Activated naive CD8-positive, alpha-beta T cell treated with anti-CD3 and anti-CD28 coated beads for 36 hours (primary cell): ENCODE results near the gene MAML3. TPM values are rescaled to one million over a fixed set of nuclear protein-coding genes. Genes with fewer than 3 reads are reported as not detected.

ENCODE experiments used
- DNase-seq: peaks from one replicate; pipeline ENCODE4 v3.0.0; 2021
- H3K27ac Mint-ChIP-seq: one replicate; pipeline ENCODE4 v1.8.0; 2022; ENCODE audit warnings: mild to moderate bottlenecking, moderate library complexity, mixed read lengths
- H3K27me3 Mint-ChIP-seq: one replicate; pipeline ENCODE4 v1.8.0; 2022; ENCODE audit warnings: mild to moderate bottlenecking, mixed read lengths
- H3K36me3 Mint-ChIP-seq: one replicate; pipeline ENCODE4 v1.8.0; 2021; ENCODE audit warnings: mild to moderate bottlenecking, mixed read lengths
- H3K4me1 Mint-ChIP-seq: one replicate; pipeline ENCODE4 v1.8.0; 2021; ENCODE audit warnings: mixed read lengths
- H3K4me3 Mint-ChIP-seq: one replicate; pipeline ENCODE4 v1.8.0; 2022; ENCODE audit warnings: mild to moderate bottlenecking, moderate library complexity, mixed read lengths
- H3K9me3 Mint-ChIP-seq: one replicate; pipeline ENCODE4 v1.8.0; 2022; ENCODE audit warnings: mixed read lengths
- total RNA-seq, 2 experiments: library from RNA; stranded (reverse); gene quantifications; one replicate each; pipeline ENCODE4 v1.2.3, GENCODE V29; 2021

MAML3 gene
- total RNA-seq, 2 experiments from 2014 or later: 2.1 to 2.3 TPM

DNA sequence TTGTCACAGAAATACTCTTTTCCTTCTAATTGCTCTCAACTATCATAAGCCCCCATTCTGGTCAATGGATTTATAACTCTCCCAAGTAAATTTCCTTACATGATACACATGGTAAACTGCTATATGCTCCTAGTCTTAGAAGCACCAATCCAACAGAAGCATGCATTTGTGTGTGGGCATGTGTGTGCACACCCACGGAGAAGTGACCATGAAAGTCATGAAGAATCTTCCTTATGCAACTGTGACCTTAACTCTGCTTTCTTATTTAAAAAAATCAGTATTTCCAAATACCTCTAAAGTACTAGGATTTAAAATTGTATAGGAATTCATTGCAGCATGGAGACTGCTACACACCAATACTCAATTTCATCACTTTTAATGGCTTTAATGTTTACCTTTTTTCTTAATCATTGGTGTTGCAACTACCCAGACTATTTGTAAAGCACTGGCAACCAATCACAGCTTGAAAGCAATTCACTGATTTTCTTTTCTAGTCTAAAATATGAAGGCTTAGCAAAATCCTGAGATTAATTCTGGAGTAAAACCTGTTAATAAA, 47.6 kb downstream of the MAML3 start:
- Mint-ChIP-seq H3K4me3 (no peak overlapping the region), H3K4me1 (peaks cover 47% of the 10 kb centered on the region), H3K27ac (no peak overlapping the region), H3K9me3 (peaks cover 2% of the 10 kb centered on the region), H3K27me3 (no peaks in the 10 kb centered on the region), H3K36me3 (no peaks in the 10 kb centered on the region)
- DNase-seq: no peak

DNA sequence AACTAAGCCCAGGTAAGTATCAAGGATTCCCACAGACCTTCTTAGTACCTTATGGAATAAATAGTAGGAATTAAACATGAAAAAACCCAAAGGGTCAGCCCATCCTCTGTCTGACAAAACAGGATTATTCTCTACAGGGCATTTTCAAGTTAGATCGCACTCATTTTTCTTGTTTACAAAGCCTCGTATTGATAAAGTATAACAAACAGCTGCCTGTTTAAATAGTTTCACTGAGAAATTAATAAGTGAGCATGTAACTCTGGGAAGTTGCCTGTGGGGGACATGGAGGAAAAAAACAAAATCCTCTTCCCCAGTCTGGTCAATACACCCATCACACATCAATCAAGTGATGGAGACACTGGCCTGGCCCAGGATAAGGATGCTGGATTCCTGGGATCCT, 48.5 kb downstream of the MAML3 start:
- no peak overlapping the region for H3K27ac Mint-ChIP-seq
- no peaks in the 10 kb centered on the region for H3K27me3 Mint-ChIP-seq
- no peaks in the 10 kb centered on the region for H3K36me3 Mint-ChIP-seq
- H3K4me1 Mint-ChIP-seq: peaks cover 51% of the 10 kb centered on the region
- no peak for DNase-seq
- peaks cover 2% of the 10 kb centered on the region for H3K9me3 Mint-ChIP-seq
- H3K4me3 Mint-ChIP-seq: no peak overlapping the region

GRCh38 chr4:140103676-140104075, 50.3 kb downstream of the MAML3 start:
- Mint-ChIP-seq H3K9me3 (peaks cover 2% of the 10 kb centered on the region), H3K4me3 (no peak overlapping the region), H3K27ac (peak overlapping the region; percentile 67), H3K36me3 (no peaks in the 10 kb centered on the region), H3K27me3 (no peaks in the 10 kb centered on the region), H3K4me1 (peaks cover 56% of the 10 kb centered on the region)
- DNase-seq: no peak

DNA sequence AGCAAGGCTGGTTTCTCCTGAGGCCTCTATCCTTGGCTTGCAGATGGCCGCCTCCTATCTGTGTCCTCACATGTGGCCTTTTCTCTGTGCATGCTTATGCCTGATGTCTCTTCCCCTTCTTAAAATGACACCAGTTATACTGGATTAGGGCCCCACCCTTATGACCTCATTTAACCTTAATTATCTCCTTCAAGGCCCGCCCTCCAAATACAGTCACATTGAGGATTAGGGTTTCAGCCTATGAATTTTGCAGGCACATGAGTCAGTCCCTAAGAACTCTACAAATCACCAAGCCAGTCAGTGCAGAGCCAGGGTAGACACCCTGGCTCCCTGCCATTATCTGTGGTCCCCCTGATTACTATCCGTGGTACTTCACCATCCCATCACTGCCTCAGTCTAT, 51.6 kb downstream of the MAML3 start:
- Mint-ChIP-seq H3K4me1 (peaks cover 52% of the 10 kb centered on the region), H3K27ac (no peak overlapping the region), H3K9me3 (peaks cover 2% of the 10 kb centered on the region), H3K27me3 (no peaks in the 10 kb centered on the region), H3K36me3 (no peaks in the 10 kb centered on the region), H3K4me3 (no peak overlapping the region)
- DNase-seq: no peak

DNA sequence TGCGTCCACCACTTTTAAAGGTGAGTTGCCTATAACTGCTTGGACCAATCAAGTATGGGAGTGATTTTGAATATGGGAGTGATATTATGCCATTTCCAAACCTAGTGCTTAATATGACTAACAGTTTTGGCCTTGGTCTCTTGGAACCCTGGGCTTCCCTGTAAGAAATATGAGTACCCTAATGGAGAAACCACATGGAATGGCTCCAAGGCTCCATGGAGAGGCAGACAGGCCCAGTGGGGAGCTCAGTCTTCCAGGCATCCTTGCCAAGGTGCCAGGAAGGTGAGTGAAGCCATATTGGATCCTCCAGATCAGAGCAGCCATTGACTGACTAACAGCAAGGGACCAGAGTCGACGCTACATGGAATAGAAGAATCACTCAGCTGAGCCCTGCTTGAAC, 53.2 kb downstream of the MAML3 start:
- no peak for DNase-seq
- peaks cover 2% of the 10 kb centered on the region for H3K9me3 Mint-ChIP-seq
- no peaks in the 10 kb centered on the region for H3K27me3 Mint-ChIP-seq
- peaks cover 63% of the 10 kb centered on the region for H3K4me1 Mint-ChIP-seq
- H3K4me3 Mint-ChIP-seq: no peak overlapping the region
- no peaks in the 10 kb centered on the region for H3K36me3 Mint-ChIP-seq
- H3K27ac Mint-ChIP-seq: no peak overlapping the region

DNA sequence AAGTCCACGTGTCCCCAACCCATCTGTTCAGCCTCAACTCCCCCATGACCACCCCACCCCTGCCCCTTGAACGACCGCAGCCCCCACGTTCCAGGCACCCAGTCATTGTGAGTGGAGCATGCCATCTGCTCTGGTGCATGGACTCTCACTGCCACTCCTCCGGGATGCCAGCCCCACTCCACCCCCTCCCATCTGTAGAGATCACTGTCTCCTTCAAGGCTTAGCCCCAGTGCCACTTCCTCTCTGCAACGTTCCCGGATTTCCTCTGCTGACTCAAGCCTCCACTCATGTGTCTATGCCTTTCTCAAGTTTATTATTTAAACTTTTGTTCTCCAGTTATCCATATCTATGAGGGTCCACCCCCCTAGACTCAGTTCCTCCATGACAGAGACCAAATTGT, 54.0 kb downstream of the MAML3 start:
- Mint-ChIP-seq H3K4me1 (peaks cover 70% of the 10 kb centered on the region), H3K36me3 (no peaks in the 10 kb centered on the region), H3K9me3 (peaks cover 2% of the 10 kb centered on the region), H3K4me3 (peak overlapping the region; percentile 8), H3K27me3 (no peaks in the 10 kb centered on the region), H3K27ac (peak overlapping the region; percentile 8)
- DNase-seq: no peak

DNA sequence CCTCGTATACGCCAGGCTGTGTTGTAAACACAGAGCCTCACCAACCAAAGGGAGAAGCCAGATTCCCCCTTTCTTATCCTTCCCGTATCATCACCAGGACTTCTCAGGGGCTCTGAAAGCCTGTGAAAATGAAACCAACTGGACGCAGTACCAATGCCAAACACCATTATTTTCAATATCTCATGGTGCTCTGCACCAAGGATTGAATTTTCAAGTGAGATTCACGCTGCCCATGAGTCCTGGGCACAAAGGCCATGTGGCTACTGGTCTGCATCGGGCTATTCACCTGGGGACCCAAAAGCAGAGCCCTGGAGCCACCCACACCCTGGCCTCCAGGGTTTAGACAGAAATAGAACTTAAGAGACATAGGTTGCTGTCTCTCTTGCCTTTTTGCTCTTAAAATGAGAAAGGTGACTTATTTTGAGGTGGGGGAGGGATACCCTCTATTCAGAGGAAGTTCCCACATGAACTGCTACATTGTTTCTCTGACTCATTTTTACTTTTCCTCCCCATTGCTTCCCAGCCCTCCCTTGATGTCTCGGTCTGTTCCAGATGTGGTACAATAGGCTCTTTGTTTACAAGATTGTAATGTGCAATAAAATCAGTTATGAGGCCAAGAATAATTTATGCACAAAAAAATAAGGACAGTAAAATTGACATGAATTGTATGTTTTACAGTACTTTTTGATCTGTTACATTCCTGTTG, 55.4 kb downstream of the MAML3 start:
- H3K4me3 Mint-ChIP-seq: peak overlapping the region; percentile 5
- no peak for DNase-seq
- H3K9me3 Mint-ChIP-seq: peaks cover 2% of the 10 kb centered on the region
- H3K4me1 Mint-ChIP-seq: peaks cover 78% of the 10 kb centered on the region
- no peak overlapping the region for H3K27ac Mint-ChIP-seq
- H3K36me3 Mint-ChIP-seq: no peaks in the 10 kb centered on the region
- H3K27me3 Mint-ChIP-seq: no peaks in the 10 kb centered on the region

GRCh38 chr4:140097572-140097971, 56.4 kb downstream of the MAML3 start:
- peaks cover 74% of the 10 kb centered on the region for H3K4me1 Mint-ChIP-seq
- peaks cover 2% of the 10 kb centered on the region for H3K9me3 Mint-ChIP-seq
- H3K4me3 Mint-ChIP-seq: no peak overlapping the region
- no peaks in the 10 kb centered on the region for H3K27me3 Mint-ChIP-seq
- no peak for DNase-seq
- peak overlapping the region; percentile 96 for H3K27ac Mint-ChIP-seq
- H3K36me3 Mint-ChIP-seq: no peaks in the 10 kb centered on the region

DNA sequence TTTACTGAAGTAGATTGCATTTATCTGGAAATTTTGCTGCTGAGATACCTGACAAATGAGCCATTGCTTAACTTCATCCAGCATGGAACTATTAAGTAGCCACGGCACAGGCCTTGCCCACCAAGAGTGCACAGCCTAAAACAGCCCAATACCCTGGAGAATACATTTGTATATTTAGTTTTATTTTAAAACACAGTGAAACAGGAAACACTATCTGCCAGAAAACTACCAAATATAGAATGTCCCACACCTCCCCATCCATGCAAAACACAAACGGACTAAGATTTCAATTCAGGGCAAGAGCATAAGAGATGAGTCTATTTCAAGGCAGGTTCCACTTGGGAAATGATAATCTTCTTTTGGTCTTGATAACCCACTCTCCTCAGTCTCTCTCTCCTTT, 57.1 kb downstream of the MAML3 start:
- H3K4me1 Mint-ChIP-seq: peaks cover 72% of the 10 kb centered on the region
- no peak overlapping the region for H3K4me3 Mint-ChIP-seq
- no peaks in the 10 kb centered on the region for H3K9me3 Mint-ChIP-seq
- no peaks in the 10 kb centered on the region for H3K36me3 Mint-ChIP-seq
- H3K27ac Mint-ChIP-seq: peak overlapping the region; percentile 96
- no peak for DNase-seq
- H3K27me3 Mint-ChIP-seq: no peaks in the 10 kb centered on the region

DNA sequence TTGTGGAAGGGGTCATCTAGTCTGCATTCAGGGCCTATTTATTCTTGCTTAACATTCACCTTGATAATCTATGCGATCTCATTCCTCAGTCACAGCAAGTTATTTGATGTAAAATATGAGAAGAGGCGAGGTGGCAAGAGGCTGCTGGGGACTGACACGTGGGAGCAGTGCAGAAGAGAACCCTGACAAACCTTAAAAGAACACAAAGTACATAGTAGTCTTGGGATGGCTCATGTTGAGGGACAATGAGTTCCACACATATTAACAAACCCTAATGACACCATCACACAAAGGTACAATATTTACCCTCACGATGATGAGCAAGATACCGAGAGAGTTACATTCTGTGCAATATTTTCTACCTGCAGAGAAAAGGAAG, 57.5 kb downstream of the MAML3 start:
- H3K4me3 Mint-ChIP-seq: peak overlapping the region; percentile 80
- H3K27me3 Mint-ChIP-seq: no peaks in the 10 kb centered on the region
- no peak for DNase-seq
- peaks cover 73% of the 10 kb centered on the region for H3K4me1 Mint-ChIP-seq
- no peaks in the 10 kb centered on the region for H3K36me3 Mint-ChIP-seq
- no peaks in the 10 kb centered on the region for H3K9me3 Mint-ChIP-seq
- peak overlapping the region; percentile 96 for H3K27ac Mint-ChIP-seq

DNA sequence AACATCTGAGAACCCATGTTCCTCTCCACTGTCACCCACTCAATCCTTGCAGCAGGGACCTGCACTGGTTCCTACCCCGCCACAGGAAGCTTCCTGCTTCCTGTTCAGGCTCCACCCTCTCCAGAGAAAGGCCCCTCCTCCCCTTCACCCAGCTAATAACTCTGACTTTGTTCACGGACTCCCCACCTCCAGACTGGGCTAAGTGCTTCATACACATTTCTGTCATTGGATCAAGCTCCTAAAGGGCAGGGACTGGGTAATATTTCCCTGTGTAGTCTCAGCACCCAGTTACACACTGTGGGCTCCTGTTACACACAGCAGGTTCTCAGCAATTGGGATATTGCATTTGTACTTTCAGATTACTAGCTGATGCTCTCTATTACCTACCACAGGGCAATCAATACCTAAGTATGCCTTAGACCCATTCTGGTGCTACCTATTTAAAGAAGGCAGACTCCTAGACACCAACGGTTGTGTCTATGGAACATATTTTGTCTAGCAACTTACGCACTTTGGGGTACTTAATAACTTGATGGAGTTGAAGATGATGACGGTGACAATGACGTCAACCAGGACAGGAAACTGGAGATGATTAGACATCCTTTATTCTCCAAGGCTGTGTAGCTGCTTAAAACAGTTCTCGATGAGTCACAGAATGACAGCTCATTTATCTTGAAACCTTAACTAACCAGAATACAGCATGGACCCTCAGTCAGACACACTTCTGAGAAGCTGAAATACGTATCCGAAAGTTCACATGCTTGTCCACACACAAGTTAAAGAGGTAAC, 58.1 kb downstream of the MAML3 start:
- DNase-seq: peak; percentile 68
- Mint-ChIP-seq H3K36me3 (no peaks in the 10 kb centered on the region), H3K4me1 (peaks cover 76% of the 10 kb centered on the region), H3K27ac (peak overlapping the region; percentile 96), H3K9me3 (no peaks in the 10 kb centered on the region), H3K27me3 (no peaks in the 10 kb centered on the region), H3K4me3 (peak overlapping the region; percentile 80)

GRCh38 chr4:140094438-140095420, 59.3 kb downstream of the MAML3 start:
- Mint-ChIP-seq H3K4me1 (peaks cover 66% of the 10 kb centered on the region), H3K4me3 (peak overlapping the region; percentile 80)

DNA sequence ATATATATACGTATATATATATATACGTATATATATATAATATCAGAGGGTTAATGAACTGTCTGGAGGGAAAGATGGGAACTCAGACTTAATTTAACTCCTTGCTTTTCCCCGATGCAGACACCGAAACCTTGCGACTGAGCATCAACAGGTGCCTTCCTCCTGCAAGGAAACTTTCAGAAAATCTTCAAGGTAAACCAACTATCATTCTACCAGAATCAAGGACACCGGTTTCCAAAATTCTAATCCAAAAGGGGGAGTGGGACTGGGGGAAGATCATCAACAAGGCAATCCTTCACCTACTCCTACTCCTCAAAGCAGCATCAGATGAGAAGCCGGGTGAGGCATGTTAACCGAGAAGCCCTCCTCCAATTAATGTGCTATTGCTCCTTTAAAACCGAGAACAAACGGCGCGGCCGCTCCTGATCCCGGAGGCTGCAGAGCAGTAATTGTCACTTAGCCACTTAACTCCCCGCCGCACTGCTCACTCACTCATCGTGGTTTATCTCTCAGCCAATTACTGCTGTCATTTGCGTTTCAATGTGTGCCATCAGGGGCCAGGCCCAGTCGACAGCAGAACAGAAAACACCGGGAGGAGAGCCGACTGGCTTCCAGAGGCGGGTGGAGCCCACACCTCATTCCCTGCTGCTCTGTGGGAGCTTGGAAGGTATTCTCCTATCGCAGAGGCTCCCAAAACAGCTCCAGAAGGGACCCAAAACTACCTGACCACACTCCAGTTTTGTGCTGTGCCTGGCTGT, 61.7 kb downstream of the MAML3 start:
- Mint-ChIP-seq H3K36me3 (peaks cover 2% of the 10 kb centered on the region), H3K4me1 (peaks cover 47% of the 10 kb centered on the region), H3K9me3 (no peaks in the 10 kb centered on the region), H3K27ac (peak overlapping the region; percentile 14), H3K4me3 (peak overlapping the region; percentile 33), H3K27me3 (no peaks in the 10 kb centered on the region)
- DNase-seq: no peak

More at GRCh38 chr4:140094438-140095420, 59.3 kb downstream of the MAML3 start:
- Mint-ChIP-seq H3K27ac (peak overlapping the region; percentile 96), H3K36me3 (no peaks in the 10 kb centered on the region), H3K27me3 (no peaks in the 10 kb centered on the region), H3K9me3 (no peaks in the 10 kb centered on the region)
- peak; percentile 76 for DNase-seq

GRCh38 chr4:140091305-140091704, 62.7 kb downstream of the MAML3 start:
- H3K27me3 Mint-ChIP-seq: no peaks in the 10 kb centered on the region
- peaks cover 39% of the 10 kb centered on the region for H3K4me1 Mint-ChIP-seq
- no peak overlapping the region for H3K27ac Mint-ChIP-seq
- DNase-seq: no peak
- peaks cover 2% of the 10 kb centered on the region for H3K36me3 Mint-ChIP-seq
- no peak overlapping the region for H3K4me3 Mint-ChIP-seq
- no peaks in the 10 kb centered on the region for H3K9me3 Mint-ChIP-seq
